AG08395 (cell line): Measurements from ENCODE around the gene CSRNP2.
A peak's percentile ranks its signal among the peaks of the same experiment; 100 is the strongest.
"Not testable (repeated sequence)": the region's sequence is repeated elsewhere in the genome, so short reads cannot be mapped to it uniquely, and the experiment has no call there.

Experiments
- DNase-seq: peaks from one replicate; pipeline ENCODE4 v3.0.0; 2012; ENCODE audit warnings: mixed read lengths, low spot score

CSRNP2 gene

GRCh38 chr12:51083126-51083833, at the start of gene CSRNP2:
Gene CSRNP2, minus strand, starts transcription at chr12:51083596. Its CDS starts 7,035 bp downstream, at chr12:51076561.
- DNase-seq, result peak; percentile 98

- no peak for DNase-seq
Observed at GRCh38 chr12:51132693-51133092, 49.3 kb upstream of the CSRNP2 start.

- DNase-seq, result no peak
Observed at GRCh38 chr12:51131745-51132521, 48.5 kb upstream of the CSRNP2 start.

GRCh38 chr12:51128919-51129318, 45.5 kb upstream of the CSRNP2 start:
- DNase-seq, result no peak

- no peak for DNase-seq
Observed at GRCh38 chr12:51127050-51127729, 43.8 kb upstream of the CSRNP2 start.

- no peak for DNase-seq
Observed at GRCh38 chr12:51126297-51126696, 42.9 kb upstream of the CSRNP2 start.

GRCh38 chr12:51124504-51124903, 41.1 kb upstream of the CSRNP2 start:
- DNase-seq, result no peak

- DNase-seq, result no peak
Observed at GRCh38 chr12:51122844-51123243, 39.4 kb upstream of the CSRNP2 start.

- peak; percentile 17 for DNase-seq
Observed at GRCh38 chr12:51118706-51119105, 35.3 kb upstream of the CSRNP2 start.

- no peak for DNase-seq
Observed at GRCh38 chr12:51115533-51115932, 32.1 kb upstream of the CSRNP2 start.

- DNase-seq, result no peak
Observed at GRCh38 chr12:51108136-51108535, 24.7 kb upstream of the CSRNP2 start.

- no peak for DNase-seq
Observed at GRCh38 chr12:51103977-51104376, 20.6 kb upstream of the CSRNP2 start.

- no peak for DNase-seq
Observed at GRCh38 chr12:51098611-51099010, 15.2 kb upstream of the CSRNP2 start.

GRCh38 chr12:51090705-51091229, 7.4 kb upstream of the CSRNP2 start:
- DNase-seq, result no peak

- no peak for DNase-seq
Observed at GRCh38 chr12:51087818-51088217, 4.4 kb upstream of the CSRNP2 start.

GRCh38 chr12:51086933-51087332, 3.5 kb upstream of the CSRNP2 start:
- DNase-seq, result no peak

GRCh38 chr12:51085757-51086156, 2.4 kb upstream of the CSRNP2 start:
- DNase-seq, result no peak

GRCh38 chr12:51082561-51083125, 753 bp downstream of the CSRNP2 start:
- DNase-seq, result peak; percentile 45

- no peak for DNase-seq
Observed at GRCh38 chr12:51081421-51081820, 2.0 kb downstream of the CSRNP2 start.

GRCh38 chr12:51080136-51080535, 3.3 kb downstream of the CSRNP2 start:
- no peak for DNase-seq

- not testable (repeated sequence) for DNase-seq
Observed at GRCh38 chr12:51078866-51079265, 4.5 kb downstream of the CSRNP2 start.

- DNase-seq, result not testable (repeated sequence)
Observed at GRCh38 chr12:51078346-51078745, 5.0 kb downstream of the CSRNP2 start.
